T-helper 1 cell treated with Interleukin-12 subunit alpha and Interleukin-12 subunit beta and Interleukin-4 antibody, amounts not matched to agents 30 μg/mL and 1 μg/mL, for 36 hours (primary cell): ENCODE results near the gene SCN2B.

ENCODE experiments used
- H3K27ac Mint-ChIP-seq: one replicate; pipeline ENCODE4 v1.8.0; 2021; ENCODE audit warnings: mild to moderate bottlenecking, mixed read lengths
- H3K27me3 Mint-ChIP-seq: one replicate; pipeline ENCODE4 v1.8.0; 2021; ENCODE audit warnings: low read depth, mixed read lengths
- H3K36me3 Mint-ChIP-seq: one replicate; pipeline ENCODE4 v1.8.0; 2021; ENCODE audit warnings: low read depth, mixed read lengths
- H3K4me1 Mint-ChIP-seq: one replicate; pipeline ENCODE4 v1.8.0; 2021; ENCODE audit warnings: low read depth, mixed read lengths
- H3K4me3 Mint-ChIP-seq: one replicate; pipeline ENCODE4 v1.8.0; 2021; ENCODE audit warnings: mild to moderate bottlenecking, moderate library complexity, mixed read lengths
- H3K9me3 Mint-ChIP-seq: one replicate; pipeline ENCODE4 v1.8.0; 2021; ENCODE audit warnings: mixed read lengths

The SCN2B gene

GRCh38 chr11:118175993-118176777 lies at the start of gene SCN2B:
TSS of gene SCN2B (minus strand) at chr11:118176639. CDS start at chr11:118176431, 208 bp downstream.
- Mint-ChIP-seq H3K27ac (no peak within 1 kb of the TSS), H3K36me3 (no peaks in the 10 kb centered on the region), H3K9me3 (no peaks in the 10 kb centered on the region), H3K4me3 (no peak within 1 kb of the TSS), H3K4me1 (peaks cover 6% of the 10 kb centered on the region), H3K27me3 (peaks cover 36% of the 10 kb centered on the region)

DNA sequence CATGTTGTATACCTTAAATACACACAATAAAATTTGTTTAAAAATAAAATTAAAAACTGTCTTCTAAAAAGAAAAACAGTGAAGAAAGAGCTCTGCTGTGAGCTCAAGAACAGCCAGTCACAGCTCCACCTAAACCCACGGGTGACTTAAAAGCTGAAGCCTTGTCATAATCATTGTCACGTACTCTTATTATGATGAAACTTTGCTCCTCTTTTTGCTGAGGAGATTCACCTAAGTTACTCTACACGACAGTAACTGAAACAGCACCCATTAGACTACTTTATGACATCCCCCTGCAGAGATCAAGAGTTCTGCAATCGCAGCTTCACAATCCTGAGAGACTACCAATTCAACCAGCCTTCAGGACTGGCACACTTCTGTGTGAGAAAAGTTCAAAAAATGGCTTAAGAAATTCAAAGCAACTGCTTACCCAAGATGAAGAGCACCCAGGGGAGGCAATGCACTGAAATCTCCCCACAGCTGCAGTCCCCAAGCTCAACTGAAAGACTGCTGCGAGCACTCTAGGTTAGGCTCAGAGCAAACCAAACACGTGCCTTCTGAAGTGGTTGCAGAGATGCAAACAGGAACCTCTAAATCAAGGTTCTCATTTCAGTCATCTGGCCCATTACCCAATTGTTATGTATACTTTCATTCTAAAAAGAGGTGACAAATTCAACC lies 48.2 kb upstream of the SCN2B start, which contains the start of gene JAML:
JAML (minus strand) TSS at position 501 of the 678 bp plus-strand sequence. CDS start 10,145 bp downstream, outside the sequence.
- Mint-ChIP-seq H3K9me3 (no peaks in the 10 kb centered on the region), H3K36me3 (peaks cover 39% of the 10 kb centered on the region), H3K4me1 (peaks cover 72% of the 10 kb centered on the region), H3K27ac (peak within 1 kb of the TSS; percentile 91), H3K27me3 (no peaks in the 10 kb centered on the region), H3K4me3 (peak within 1 kb of the TSS; percentile 84)

- peaks cover 73% of the 10 kb centered on the region for H3K4me1 Mint-ChIP-seq
Observed at GRCh38 chr11:118223992-118224391, 47.6 kb upstream of the SCN2B start.

GRCh38 chr11:118223570-118223969 lies 47.1 kb upstream of the SCN2B start:
- peak overlapping the region; percentile 91 for H3K27ac Mint-ChIP-seq
- no peaks in the 10 kb centered on the region for H3K9me3 Mint-ChIP-seq
- peak overlapping the region; percentile 84 for H3K4me3 Mint-ChIP-seq
- H3K27me3 Mint-ChIP-seq: no peaks in the 10 kb centered on the region
- peaks cover 40% of the 10 kb centered on the region for H3K36me3 Mint-ChIP-seq
- H3K4me1 Mint-ChIP-seq: peaks cover 76% of the 10 kb centered on the region

More at GRCh38 chr11:118223992-118224391, 47.6 kb upstream of the SCN2B start:
- Mint-ChIP-seq H3K27me3 (no peaks in the 10 kb centered on the region), H3K4me3 (peak overlapping the region; percentile 84), H3K27ac (peak overlapping the region; percentile 91), H3K36me3 (peaks cover 39% of the 10 kb centered on the region), H3K9me3 (no peaks in the 10 kb centered on the region)

GRCh38 chr11:118222437-118222836 lies 46.0 kb upstream of the SCN2B start:
- Mint-ChIP-seq H3K4me1 (peaks cover 74% of the 10 kb centered on the region), H3K36me3 (peaks cover 33% of the 10 kb centered on the region), H3K27ac (peak overlapping the region; percentile 75), H3K4me3 (peak overlapping the region; percentile 62), H3K27me3 (no peaks in the 10 kb centered on the region), H3K9me3 (no peaks in the 10 kb centered on the region)

GRCh38 chr11:118221419-118221818 lies 45.0 kb upstream of the SCN2B start:
- H3K4me3 Mint-ChIP-seq: no peak overlapping the region
- no peak overlapping the region for H3K27ac Mint-ChIP-seq
- H3K9me3 Mint-ChIP-seq: no peaks in the 10 kb centered on the region
- H3K4me1 Mint-ChIP-seq: peaks cover 75% of the 10 kb centered on the region
- H3K27me3 Mint-ChIP-seq: no peaks in the 10 kb centered on the region
- peaks cover 27% of the 10 kb centered on the region for H3K36me3 Mint-ChIP-seq

GRCh38 chr11:118219732-118220131 lies 43.3 kb upstream of the SCN2B start:
- H3K4me3 Mint-ChIP-seq: peak overlapping the region; percentile 19
- H3K27me3 Mint-ChIP-seq: no peaks in the 10 kb centered on the region
- peaks cover 74% of the 10 kb centered on the region for H3K4me1 Mint-ChIP-seq
- peaks cover 18% of the 10 kb centered on the region for H3K36me3 Mint-ChIP-seq
- peak overlapping the region; percentile 81 for H3K27ac Mint-ChIP-seq
- H3K9me3 Mint-ChIP-seq: no peaks in the 10 kb centered on the region

- Mint-ChIP-seq H3K27ac (peak overlapping the region; percentile 81), H3K9me3 (no peaks in the 10 kb centered on the region), H3K27me3 (no peaks in the 10 kb centered on the region), H3K36me3 (peaks cover 18% of the 10 kb centered on the region), H3K4me3 (peak overlapping the region; percentile 19), H3K4me1 (peaks cover 76% of the 10 kb centered on the region)
Observed at GRCh38 chr11:118219244-118219643, 42.8 kb upstream of the SCN2B start.

DNA sequence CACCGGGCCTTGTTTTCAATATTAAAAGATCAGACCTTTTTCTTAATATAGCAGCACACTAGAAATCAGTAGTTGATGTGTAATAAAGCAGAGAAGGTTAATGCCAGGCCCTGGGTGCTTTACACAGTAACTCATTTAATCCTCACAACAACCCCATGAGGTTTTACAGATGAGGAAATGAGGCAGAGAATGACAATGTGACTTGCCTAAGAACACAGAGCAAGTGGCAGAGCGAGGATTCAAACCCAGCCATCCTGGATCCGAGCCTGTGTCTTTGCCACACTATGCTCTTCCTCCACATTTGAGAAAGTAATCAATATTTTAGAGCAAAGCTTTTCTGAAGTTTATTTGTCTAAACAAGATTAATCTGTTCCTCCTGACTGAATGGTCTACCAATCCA lies 41.1 kb upstream of the SCN2B start:
- peak overlapping the region; percentile 91 for H3K27ac Mint-ChIP-seq
- peaks cover 24% of the 10 kb centered on the region for H3K36me3 Mint-ChIP-seq

GRCh38 chr11:118216621-118217481 lies 40.4 kb upstream of the SCN2B start:
- Mint-ChIP-seq H3K36me3 (peaks cover 31% of the 10 kb centered on the region), H3K4me1 (peaks cover 80% of the 10 kb centered on the region), H3K27ac (peak overlapping the region; percentile 91), H3K27me3 (no peaks in the 10 kb centered on the region), H3K4me3 (peak overlapping the region; percentile 72), H3K9me3 (no peaks in the 10 kb centered on the region)

More for the DNA sequence above, 41.1 kb upstream of the SCN2B start:
- Mint-ChIP-seq H3K9me3 (no peaks in the 10 kb centered on the region), H3K27me3 (no peaks in the 10 kb centered on the region), H3K4me3 (peak overlapping the region; percentile 72), H3K4me1 (peaks cover 81% of the 10 kb centered on the region)

DNA sequence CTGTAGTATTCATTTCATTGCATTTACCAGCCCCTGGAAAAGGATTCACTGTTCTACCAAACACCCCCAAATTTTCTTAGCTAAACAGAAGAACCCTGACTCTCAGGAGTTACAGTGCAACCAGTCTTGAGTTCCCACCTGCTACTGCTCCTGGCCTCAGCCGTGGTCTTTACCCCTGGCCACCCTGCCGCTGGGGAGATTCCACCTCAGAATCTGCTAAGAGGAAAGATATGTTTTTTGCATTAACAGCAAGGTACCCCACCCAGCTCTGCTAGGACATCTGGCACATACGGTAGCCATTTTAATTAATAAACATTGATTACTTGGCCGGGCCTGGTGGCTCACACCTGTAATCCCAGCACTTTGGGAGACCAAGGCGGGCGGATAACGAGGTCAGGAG lies 39.3 kb upstream of the SCN2B start:
- Mint-ChIP-seq H3K36me3 (peaks cover 40% of the 10 kb centered on the region), H3K27ac (peak overlapping the region; percentile 86), H3K9me3 (no peaks in the 10 kb centered on the region), H3K27me3 (no peaks in the 10 kb centered on the region), H3K4me1 (peaks cover 82% of the 10 kb centered on the region), H3K4me3 (peak overlapping the region; percentile 52)

- H3K4me1 Mint-ChIP-seq: peaks cover 79% of the 10 kb centered on the region
- peaks cover 45% of the 10 kb centered on the region for H3K36me3 Mint-ChIP-seq
- H3K27ac Mint-ChIP-seq: peak overlapping the region; percentile 86
- H3K4me3 Mint-ChIP-seq: peak overlapping the region; percentile 54
- no peaks in the 10 kb centered on the region for H3K27me3 Mint-ChIP-seq
- no peaks in the 10 kb centered on the region for H3K9me3 Mint-ChIP-seq
Observed at GRCh38 chr11:118215262-118215661, 38.8 kb upstream of the SCN2B start.

- peaks cover 71% of the 10 kb centered on the region for H3K4me1 Mint-ChIP-seq
- H3K27me3 Mint-ChIP-seq: no peaks in the 10 kb centered on the region
- H3K27ac Mint-ChIP-seq: peak overlapping the region; percentile 86
- H3K36me3 Mint-ChIP-seq: peaks cover 40% of the 10 kb centered on the region
- no peaks in the 10 kb centered on the region for H3K9me3 Mint-ChIP-seq
- H3K4me3 Mint-ChIP-seq: peak overlapping the region; percentile 54
Observed at GRCh38 chr11:118214210-118214914, 37.9 kb upstream of the SCN2B start.
